ENCODE measurements around the gene CHST11.

CHST11 gene

DNA sequence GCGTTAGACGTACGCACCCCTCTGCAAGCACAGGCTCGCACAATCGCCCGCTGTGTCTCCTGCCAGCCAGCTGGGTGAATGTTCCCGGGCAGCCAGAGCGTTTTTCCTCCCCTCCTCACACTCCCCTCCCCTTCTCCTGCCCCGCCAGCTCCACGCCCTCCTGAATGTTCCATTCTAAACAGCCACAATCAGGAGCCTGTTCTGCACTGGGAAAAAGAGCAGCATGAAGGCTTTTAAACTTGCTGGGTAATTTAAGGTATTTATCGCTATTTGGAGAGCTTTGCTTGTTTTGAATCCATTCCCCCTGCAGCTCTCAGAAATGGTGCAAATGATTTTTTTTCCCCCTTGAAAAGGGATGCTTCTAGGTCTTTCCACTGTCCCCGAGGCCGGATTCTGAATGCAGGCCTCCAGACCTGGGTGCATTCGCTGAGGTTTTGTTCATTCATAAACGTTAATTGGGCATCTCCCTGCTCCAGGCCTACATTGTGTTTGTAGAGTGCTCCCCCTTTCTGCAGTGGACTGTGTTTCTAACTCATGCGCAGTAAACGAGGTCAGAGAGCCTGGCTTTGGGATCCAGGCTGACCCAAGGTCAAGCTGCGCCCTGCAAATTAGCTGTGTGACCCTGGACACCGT is 212.5 kb downstream of the CHST11 start:
- H3K9me3 ChIP-seq (ENCODE audit: insufficient read depth, low read length, severe bottlenecking) = no peaks in the 10 kb centered on the region
- H3K9ac ChIP-seq (ENCODE audit: low read depth, low read length) = 0 out of 2 replicates have a peak overlapping the region, but pooled peaks have one; percentile 11
- H3K4me3 ChIP-seq (ENCODE audit: low read depth in 1 of 2, low read length in 2 of 2) = no peak overlapping the region
- no peak overlapping the region for H3K4me2 ChIP-seq (ENCODE audit: insufficient read depth, low read length)
- peaks cover 55% of the 10 kb centered on the region for H3K36me3 ChIP-seq (ENCODE audit: insufficient read depth, low read length)
- TF ChIP-seq, protein P1, sequence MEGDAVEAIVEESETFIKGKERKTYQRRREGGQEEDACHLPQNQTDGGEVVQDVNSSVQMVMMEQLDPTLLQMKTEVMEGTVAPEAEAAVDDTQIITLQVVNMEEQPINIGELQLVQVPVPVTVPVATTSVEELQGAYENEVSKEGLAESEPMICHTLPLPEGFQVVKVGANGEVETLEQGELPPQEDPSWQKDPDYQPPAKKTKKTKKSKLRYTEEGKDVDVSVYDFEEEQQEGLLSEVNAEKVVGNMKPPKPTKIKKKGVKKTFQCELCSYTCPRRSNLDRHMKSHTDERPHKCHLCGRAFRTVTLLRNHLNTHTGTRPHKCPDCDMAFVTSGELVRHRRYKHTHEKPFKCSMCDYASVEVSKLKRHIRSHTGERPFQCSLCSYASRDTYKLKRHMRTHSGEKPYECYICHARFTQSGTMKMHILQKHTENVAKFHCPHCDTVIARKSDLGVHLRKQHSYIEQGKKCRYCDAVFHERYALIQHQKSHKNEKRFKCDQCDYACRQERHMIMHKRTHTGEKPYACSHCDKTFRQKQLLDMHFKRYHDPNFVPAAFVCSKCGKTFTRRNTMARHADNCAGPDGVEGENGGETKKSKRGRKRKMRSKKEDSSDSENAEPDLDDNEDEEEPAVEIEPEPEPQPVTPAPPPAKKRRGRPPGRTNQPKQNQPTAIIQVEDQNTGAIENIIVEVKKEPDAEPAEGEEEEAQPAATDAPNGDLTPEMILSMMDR (IDR thresholded peaks at IDR 0.05; ENCODE audit: borderline replicate concordance, extremely low read depth, low read length, poor library complexity, severe bottlenecking) = peak; percentile 46
- no peak for TF ChIP-seq EZH2 (IDR thresholded peaks at IDR 0.05; ENCODE audit: borderline replicate concordance, low read depth, low read length, severe bottlenecking)
- DNase-seq = peak; percentile 49
- peaks cover 99% of the 10 kb centered on the region for H3K79me2 ChIP-seq (ENCODE audit: insufficient read depth, low read length)
- ATAC-seq (ENCODE audit: insufficient read depth, low read depth) = no peak
- H2AFZ ChIP-seq (ENCODE audit: low read depth, low read length) = no peak overlapping the region
- no peaks in the 10 kb centered on the region for H3K27me3 ChIP-seq (ENCODE audit: insufficient read depth, low read length, poor library complexity)
- peak overlapping the region; percentile 81 for H3K27ac ChIP-seq (ENCODE audit: low read length)
- H3K4me1 ChIP-seq (ENCODE audit: insufficient read depth, low read length) = peaks cover 79% of the 10 kb centered on the region
- peaks cover 93% of the 10 kb centered on the region for H4K20me1 ChIP-seq (ENCODE audit: insufficient read depth, low read length)

DNA sequence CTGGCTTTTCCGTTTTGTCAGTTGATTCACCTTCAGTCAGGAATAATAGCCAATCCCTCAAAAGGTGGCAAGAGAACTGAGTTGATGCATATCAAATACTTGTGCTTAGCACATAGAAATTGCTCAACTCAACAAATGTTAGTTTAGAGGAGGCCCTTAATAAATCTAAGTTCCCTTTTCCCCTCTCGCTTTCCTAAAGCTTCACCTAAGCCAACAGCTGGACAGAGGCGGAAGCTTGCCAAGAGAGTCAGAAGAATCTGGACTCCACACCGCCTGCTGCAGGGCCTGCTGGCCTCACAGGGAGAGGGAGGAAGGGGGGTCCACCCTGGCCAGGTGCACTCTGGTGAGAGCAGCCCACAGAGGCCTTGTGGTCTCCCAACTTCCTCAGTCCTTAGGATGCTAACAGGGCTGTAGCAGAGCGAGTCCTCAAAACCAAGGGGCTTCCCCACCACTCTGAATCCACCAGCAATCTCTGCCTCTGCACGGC is 213.1 kb downstream of the CHST11 start:
- DNase-seq (peak; percentile 90), ATAC-seq (ENCODE audit: insufficient read depth, low read depth) (peak; percentile 97)
- TF ChIP-seq, protein P1 (IDR thresholded peaks at IDR 0.05; ENCODE audit: borderline replicate concordance, extremely low read depth, low read length, poor library complexity, severe bottlenecking) = peak; percentile 14
- TF ChIP-seq EZH2 (IDR thresholded peaks at IDR 0.05; ENCODE audit: borderline replicate concordance, low read depth, low read length, severe bottlenecking) = no peak
- H3K27ac ChIP-seq (ENCODE audit: low read length) = peak overlapping the region; percentile 81
- H3K36me3 ChIP-seq (ENCODE audit: insufficient read depth, low read length) = peaks cover 50% of the 10 kb centered on the region
- H3K79me2 ChIP-seq (ENCODE audit: insufficient read depth, low read length) = peaks cover 99% of the 10 kb centered on the region
- 0 out of 2 replicates have a peak overlapping the region, but pooled peaks have one; percentile 11 for H3K9ac ChIP-seq (ENCODE audit: low read depth, low read length)
- no peak overlapping the region for H3K4me3 ChIP-seq (ENCODE audit: low read depth in 1 of 2, low read length in 2 of 2)
- peaks cover 73% of the 10 kb centered on the region for H3K4me1 ChIP-seq (ENCODE audit: insufficient read depth, low read length)
- H2AFZ ChIP-seq (ENCODE audit: low read depth, low read length) = no peak overlapping the region
- H3K4me2 ChIP-seq (ENCODE audit: insufficient read depth, low read length) = peak overlapping the region; percentile 37
- no peaks in the 10 kb centered on the region for H3K27me3 ChIP-seq (ENCODE audit: insufficient read depth, low read length, poor library complexity)
- H3K9me3 ChIP-seq (ENCODE audit: insufficient read depth, low read length, severe bottlenecking) = no peaks in the 10 kb centered on the region
- H4K20me1 ChIP-seq (ENCODE audit: insufficient read depth, low read length) = peaks cover 93% of the 10 kb centered on the region

DNA sequence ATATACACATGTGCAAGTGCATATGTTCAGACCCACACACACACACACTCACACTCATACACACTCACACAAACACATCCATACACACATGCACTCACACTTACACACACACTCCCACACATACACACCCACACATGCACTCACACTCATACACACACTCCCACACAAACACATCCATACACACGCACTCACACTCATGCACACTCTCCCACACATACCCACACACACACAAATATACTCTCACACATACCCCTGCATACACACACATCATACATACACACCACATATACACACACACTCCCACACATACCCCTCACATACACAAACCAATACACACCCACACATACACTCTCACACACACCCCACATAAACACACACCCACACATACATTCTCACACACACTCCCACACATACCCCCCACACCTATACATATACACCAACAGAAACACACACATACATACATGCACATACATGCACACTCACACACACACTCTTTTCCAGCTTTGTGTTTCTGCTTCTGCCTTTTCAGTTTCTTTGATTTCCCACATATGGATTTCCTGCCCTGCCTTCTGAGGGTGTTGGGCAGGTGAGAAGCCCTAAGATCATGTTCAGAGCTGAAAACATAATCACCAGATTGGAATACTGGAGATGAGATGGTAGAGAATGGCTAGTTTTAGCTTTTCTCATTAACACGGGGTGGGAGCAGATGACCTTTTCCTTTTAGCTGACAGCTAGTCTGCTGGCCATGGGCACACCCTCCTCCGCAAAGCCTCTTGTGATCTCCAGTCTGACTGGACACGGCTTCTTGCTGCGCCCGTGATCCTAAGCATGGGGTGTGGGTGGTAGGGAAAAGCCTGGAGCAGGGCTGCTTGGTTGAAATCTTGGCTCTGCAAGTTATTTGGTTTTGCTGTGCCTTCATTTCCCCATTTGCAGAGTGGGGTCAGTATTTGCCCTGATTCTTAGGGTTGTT is 214.0 kb downstream of the CHST11 start:
- DNase-seq = no peak
- Histone ChIP-seq H3K79me2 (ENCODE audit: insufficient read depth, low read length) (peaks cover 99% of the 10 kb centered on the region), H4K20me1 (ENCODE audit: insufficient read depth, low read length) (peaks cover 94% of the 10 kb centered on the region), H2AFZ (ENCODE audit: low read depth, low read length) (no peak overlapping the region), H3K4me1 (ENCODE audit: insufficient read depth, low read length) (peaks cover 71% of the 10 kb centered on the region), H3K27me3 (ENCODE audit: insufficient read depth, low read length, poor library complexity) (no peaks in the 10 kb centered on the region), H3K9me3 (ENCODE audit: insufficient read depth, low read length, severe bottlenecking) (no peaks in the 10 kb centered on the region), H3K9ac (ENCODE audit: low read depth, low read length) (0 out of 2 replicates have a peak overlapping the region, but pooled peaks have one; percentile 8), H3K4me2 (ENCODE audit: insufficient read depth, low read length) (peak overlapping the region; percentile 37), H3K36me3 (ENCODE audit: insufficient read depth, low read length) (peaks cover 50% of the 10 kb centered on the region), H3K27ac (ENCODE audit: low read length) (peak overlapping the region; percentile 81), H3K4me3 (ENCODE audit: low read depth in 1 of 2, low read length in 2 of 2) (no peak overlapping the region)
- no peak for ATAC-seq (ENCODE audit: insufficient read depth, low read depth)
- TF ChIP-seq EZH2 (IDR thresholded peaks at IDR 0.05; ENCODE audit: borderline replicate concordance, low read depth, low read length, severe bottlenecking) = no peak
- TF ChIP-seq, protein P1 (IDR thresholded peaks at IDR 0.05; ENCODE audit: borderline replicate concordance, extremely low read depth, low read length, poor library complexity, severe bottlenecking) = no peak

Data from DND-41 (cell line).